ENCODE results near the gene ENTPD6. TPM values are rescaled to one million over a fixed set of nuclear protein-coding genes. Genes with fewer than 3 reads are reported as not detected.

ENTPD6 gene
- total RNA-seq, 1 donor from 2014 or later, result 32.3 TPM

GRCh38 chr20:25197183-25197869 lies 1.8 kb downstream of the ENTPD6 start:
- H3K36me3 ChIP-seq, result no peaks in the 10 kb centered on the region
- peaks cover 41% of the 10 kb centered on the region for H3K79me2 ChIP-seq (ENCODE audit: low read depth)
- no peak for TF ChIP-seq EZH2phosphoT487 (IDR thresholded peaks at IDR 0.05)
- no peak for TF ChIP-seq EZH2 (IDR thresholded peaks at IDR 0.05)
- TF ChIP-seq CTCF (IDR thresholded peaks at IDR 0.05), result no peak
- H3K27ac ChIP-seq, result no peak overlapping the region
- H3K27ac Mint-ChIP-seq, result no peak overlapping the region
- H3K27me3 ChIP-seq, result no peaks in the 10 kb centered on the region
- peaks cover 27% of the 10 kb centered on the region for H3K4me1 Mint-ChIP-seq
- no peak overlapping the region for H2AFZ ChIP-seq (replicated peaks)
- H3F3A ChIP-seq (ENCODE audit: low read depth), result peaks cover 3% of the 10 kb centered on the region
- no peaks in the 10 kb centered on the region for H3K36me3 Mint-ChIP-seq
- peaks cover under 1% of the 10 kb centered on the region for H3K9me3 Mint-ChIP-seq
- H3K4me1 ChIP-seq, result peaks cover 19% of the 10 kb centered on the region
- H3K4me2 ChIP-seq, result peak overlapping the region; percentile 96
- H3K4me3 ChIP-seq, result peak overlapping the region; percentile 80
- no peak for DNase-seq (ENCODE audit: low spot score)
- no peaks in the 10 kb centered on the region for H3K9me3 ChIP-seq (ENCODE audit: low read depth)
- peaks cover 36% of the 10 kb centered on the region for H4K20me1 ChIP-seq (ENCODE audit: low read depth)
- peaks cover 4% of the 10 kb centered on the region for H3K27me3 Mint-ChIP-seq (ENCODE audit: insufficient read depth, low read depth)
- H3K9ac ChIP-seq, result no peak overlapping the region
- H3K4me3 Mint-ChIP-seq, result peak overlapping the region; percentile 92

GRCh38 chr20:25197870-25198190 lies 2.3 kb downstream of the ENTPD6 start:
- no peak overlapping the region for H3K4me2 ChIP-seq
- Mint-ChIP-seq H3K36me3 (no peaks in the 10 kb centered on the region), H3K27me3 (ENCODE audit: insufficient read depth, low read depth) (peaks cover 4% of the 10 kb centered on the region), H3K27ac (no peak overlapping the region), H3K9me3 (peaks cover 2% of the 10 kb centered on the region), H3K4me1 (peaks cover 27% of the 10 kb centered on the region), H3K4me3 (peak overlapping the region; percentile 92)
- H3K4me1 ChIP-seq, result peaks cover 19% of the 10 kb centered on the region
- no peaks in the 10 kb centered on the region for H3K27me3 ChIP-seq
- H3K9me3 ChIP-seq (ENCODE audit: low read depth), result no peaks in the 10 kb centered on the region
- H3K79me2 ChIP-seq (ENCODE audit: low read depth), result peaks cover 43% of the 10 kb centered on the region
- no peak for TF ChIP-seq EZH2 (IDR thresholded peaks at IDR 0.05)
- TF ChIP-seq EZH2phosphoT487 (IDR thresholded peaks at IDR 0.05), result no peak
- no peak for TF ChIP-seq CTCF (IDR thresholded peaks at IDR 0.05)
- peaks cover 3% of the 10 kb centered on the region for H3F3A ChIP-seq (ENCODE audit: low read depth)
- no peak overlapping the region for H3K9ac ChIP-seq
- peaks cover 36% of the 10 kb centered on the region for H4K20me1 ChIP-seq (ENCODE audit: low read depth)
- no peak overlapping the region for H2AFZ ChIP-seq (replicated peaks)
- H3K36me3 ChIP-seq, result no peaks in the 10 kb centered on the region
- no peak for DNase-seq (ENCODE audit: low spot score)
- H3K4me3 ChIP-seq, result no peak overlapping the region
- no peak overlapping the region for H3K27ac ChIP-seq

- Histone ChIP-seq H3K4me2 (no peak overlapping the region), H3K36me3 (no peaks in the 10 kb centered on the region), H2AFZ (replicated peaks) (no peak overlapping the region), H3K4me1 (peaks cover 19% of the 10 kb centered on the region), H3K9me3 (ENCODE audit: low read depth) (no peaks in the 10 kb centered on the region), H3K79me2 (ENCODE audit: low read depth) (peaks cover 53% of the 10 kb centered on the region), H3K9ac (no peak overlapping the region), H3F3A (ENCODE audit: low read depth) (peaks cover 3% of the 10 kb centered on the region), H3K27ac (no peak overlapping the region), H3K27me3 (no peaks in the 10 kb centered on the region), H3K4me3 (no peak overlapping the region), H4K20me1 (ENCODE audit: low read depth) (peaks cover 39% of the 10 kb centered on the region)
- H3K9me3 Mint-ChIP-seq, result peaks cover 2% of the 10 kb centered on the region
- no peaks in the 10 kb centered on the region for H3K36me3 Mint-ChIP-seq
- no peak for TF ChIP-seq CTCF (IDR thresholded peaks at IDR 0.05)
- no peak for TF ChIP-seq EZH2phosphoT487 (IDR thresholded peaks at IDR 0.05)
- TF ChIP-seq EZH2 (IDR thresholded peaks at IDR 0.05), result no peak
- H3K4me3 Mint-ChIP-seq, result no peak overlapping the region
- H3K27ac Mint-ChIP-seq, result no peak overlapping the region
- peak; percentile 33 for DNase-seq (ENCODE audit: low spot score)
- peaks cover 4% of the 10 kb centered on the region for H3K27me3 Mint-ChIP-seq (ENCODE audit: insufficient read depth, low read depth)
- H3K4me1 Mint-ChIP-seq, result peaks cover 27% of the 10 kb centered on the region
Measured at GRCh38 chr20:25198663-25199383, 3.3 kb downstream of the ENTPD6 start.
